GM12864 (cell line): ENCODE measurements around the gene ATP8A2.
A peak's percentile ranks its signal among the peaks of the same experiment; 100 is the strongest.

Source experiments
- DNase-seq: peaks from one replicate; pipeline ENCODE4 v3.0.0-alpha.2; 2011; ENCODE audit warnings: low read depth
- H3K4me3 ChIP-seq: 2 replicates; pipeline ENCODE4 v1.5.1; 2011; ENCODE audit warnings: mild to moderate bottlenecking, low read depth, low read length, control low read depth
- TF ChIP-seq, protein P1 (sequence below): IDR thresholded peaks from 2 replicates; pipeline ENCODE4 v1.5.1; 2011; ENCODE audit warnings: low read depth, mild to moderate bottlenecking, moderate library complexity, low read length, control low read depth, inconsistent platforms; ENCODE audit errors: missing control alignments

Gene ATP8A2

DNA sequence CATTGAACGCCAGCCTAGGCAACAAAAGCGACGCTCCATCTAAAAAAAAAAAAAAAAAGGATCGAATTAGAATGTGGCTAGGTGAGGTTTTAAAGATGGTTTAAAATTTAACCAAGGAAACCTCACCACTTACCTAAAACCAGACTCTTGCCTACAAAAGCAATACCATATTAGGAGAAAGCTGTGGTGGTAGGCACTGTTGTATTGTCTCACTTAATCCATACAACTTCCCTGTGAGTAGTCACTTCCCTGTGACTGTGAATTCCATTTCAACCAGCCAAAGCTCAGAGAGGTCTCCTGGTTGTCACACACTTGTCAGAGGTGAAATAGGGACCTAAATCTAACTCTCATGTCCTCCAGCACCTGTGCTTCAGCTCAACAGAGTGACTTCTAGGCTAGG lies 664.6 kb downstream of the ATP8A2 start:
- TF ChIP-seq, protein P1, sequence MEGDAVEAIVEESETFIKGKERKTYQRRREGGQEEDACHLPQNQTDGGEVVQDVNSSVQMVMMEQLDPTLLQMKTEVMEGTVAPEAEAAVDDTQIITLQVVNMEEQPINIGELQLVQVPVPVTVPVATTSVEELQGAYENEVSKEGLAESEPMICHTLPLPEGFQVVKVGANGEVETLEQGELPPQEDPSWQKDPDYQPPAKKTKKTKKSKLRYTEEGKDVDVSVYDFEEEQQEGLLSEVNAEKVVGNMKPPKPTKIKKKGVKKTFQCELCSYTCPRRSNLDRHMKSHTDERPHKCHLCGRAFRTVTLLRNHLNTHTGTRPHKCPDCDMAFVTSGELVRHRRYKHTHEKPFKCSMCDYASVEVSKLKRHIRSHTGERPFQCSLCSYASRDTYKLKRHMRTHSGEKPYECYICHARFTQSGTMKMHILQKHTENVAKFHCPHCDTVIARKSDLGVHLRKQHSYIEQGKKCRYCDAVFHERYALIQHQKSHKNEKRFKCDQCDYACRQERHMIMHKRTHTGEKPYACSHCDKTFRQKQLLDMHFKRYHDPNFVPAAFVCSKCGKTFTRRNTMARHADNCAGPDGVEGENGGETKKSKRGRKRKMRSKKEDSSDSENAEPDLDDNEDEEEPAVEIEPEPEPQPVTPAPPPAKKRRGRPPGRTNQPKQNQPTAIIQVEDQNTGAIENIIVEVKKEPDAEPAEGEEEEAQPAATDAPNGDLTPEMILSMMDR, result no peak
- no peak for DNase-seq
- no peak overlapping the region for H3K4me3 ChIP-seq

DNA sequence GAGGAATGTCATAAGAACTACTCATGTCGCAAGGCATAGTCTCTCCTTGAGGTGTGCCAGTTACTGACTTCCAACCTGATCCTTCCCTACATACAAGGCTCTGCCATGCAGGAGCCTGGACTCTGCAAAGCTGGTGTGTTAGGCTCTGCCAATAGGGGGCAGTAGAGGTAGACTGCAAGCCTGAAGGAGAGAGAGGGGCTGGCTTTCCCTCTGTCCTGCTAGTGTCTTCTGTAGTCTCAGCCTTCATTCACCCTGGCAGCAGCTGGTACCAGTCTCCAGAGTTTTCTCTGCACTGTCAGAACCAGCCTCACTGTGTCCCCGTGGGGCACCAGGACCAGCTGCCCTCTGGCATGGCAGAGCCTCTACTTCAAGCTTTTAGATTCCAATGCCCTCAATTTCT lies 665.5 kb downstream of the ATP8A2 start:
- DNase-seq, result no peak
- TF ChIP-seq, protein P1, result peak; percentile 78
- H3K4me3 ChIP-seq, result no peak overlapping the region

DNA sequence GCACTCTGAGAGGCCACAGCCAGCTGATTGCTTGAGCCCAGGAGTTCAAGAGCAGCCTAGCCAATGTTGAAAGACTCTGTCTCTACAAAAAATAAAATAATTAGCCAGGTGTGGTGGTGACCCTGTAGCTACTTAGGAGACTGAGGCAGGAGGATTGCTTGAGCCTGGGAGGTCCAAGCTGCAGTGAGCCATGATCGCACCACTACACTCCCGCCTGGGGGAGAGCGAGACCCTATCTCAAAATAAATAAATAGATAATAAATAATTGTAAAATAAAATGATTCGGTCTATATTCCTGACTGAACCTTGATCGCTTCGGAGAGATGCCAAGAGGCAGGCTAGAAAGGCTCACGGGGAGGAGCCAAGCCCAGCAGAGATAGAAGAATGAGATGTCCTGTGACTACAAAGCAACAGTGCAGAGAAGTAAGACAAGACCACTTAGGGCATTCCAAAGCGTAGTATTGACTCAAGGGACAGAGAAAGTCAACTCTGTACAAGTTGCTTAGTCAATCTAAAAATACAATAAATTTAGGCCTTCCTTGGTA lies 667.2 kb downstream of the ATP8A2 start:
- no peak overlapping the region for H3K4me3 ChIP-seq
- no peak for DNase-seq
- TF ChIP-seq, protein P1, result no peak

DNA sequence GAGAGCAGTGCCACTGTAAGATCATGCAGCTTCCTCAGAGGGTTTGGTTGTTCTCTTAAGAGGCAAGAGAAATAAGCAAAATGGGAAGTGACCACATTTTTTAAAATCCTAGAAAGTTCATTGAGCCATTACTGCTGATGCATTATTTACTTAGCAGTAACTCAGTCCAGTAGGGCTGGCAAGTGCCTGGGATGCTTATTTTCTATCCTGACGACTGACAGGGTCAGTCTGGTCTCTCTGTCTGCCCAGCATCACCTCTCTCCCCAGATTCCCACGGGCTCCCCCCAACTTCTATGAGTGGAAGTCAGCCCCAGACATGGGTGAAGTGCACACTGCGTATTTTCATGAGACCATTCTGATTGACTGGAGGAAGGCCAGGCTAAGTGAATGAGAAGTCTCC lies 669.7 kb downstream of the ATP8A2 start:
- DNase-seq, result no peak
- TF ChIP-seq, protein P1, result no peak
- H3K4me3 ChIP-seq, result no peak overlapping the region

DNA sequence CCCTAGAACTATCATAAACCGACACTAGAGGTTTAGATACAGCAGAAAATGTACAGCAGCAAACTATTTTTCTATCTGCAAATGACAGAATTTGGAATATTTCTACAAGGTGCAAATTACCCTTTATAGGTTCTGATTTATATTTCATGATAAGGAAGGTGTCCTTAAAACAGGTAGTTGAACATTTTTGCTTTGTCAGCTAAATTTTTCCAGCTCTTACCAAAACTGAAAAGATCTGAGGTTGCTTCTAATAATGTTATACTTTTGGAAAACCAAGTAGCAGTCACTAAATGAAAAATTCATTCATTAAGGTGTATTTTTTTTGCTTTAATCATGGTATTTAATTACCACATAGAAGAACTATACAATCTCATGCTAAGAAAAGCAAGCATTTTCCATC lies 671.0 kb downstream of the ATP8A2 start:
- TF ChIP-seq, protein P1, result no peak
- H3K4me3 ChIP-seq, result no peak overlapping the region
- DNase-seq, result no peak

DNA sequence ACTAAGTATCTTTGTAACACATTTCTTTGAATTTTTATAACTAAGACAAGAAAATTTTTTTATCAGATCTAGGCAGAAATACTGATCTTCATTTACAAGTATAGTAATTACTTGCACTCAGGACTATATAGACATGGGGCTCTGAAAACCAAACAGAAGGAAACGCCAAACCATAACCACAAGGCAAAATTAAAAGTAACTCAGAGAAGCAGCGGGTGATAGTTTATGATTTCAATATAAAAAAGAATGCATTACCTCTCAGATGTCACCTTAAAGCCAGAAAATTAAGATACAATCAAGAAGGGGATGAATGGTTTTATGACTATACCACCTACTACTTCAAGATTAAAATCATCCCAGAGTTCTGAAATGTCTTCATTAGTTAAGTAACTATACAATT lies 673.4 kb downstream of the ATP8A2 start:
- TF ChIP-seq, protein P1, result no peak
- DNase-seq, result no peak
- no peak overlapping the region for H3K4me3 ChIP-seq

DNA sequence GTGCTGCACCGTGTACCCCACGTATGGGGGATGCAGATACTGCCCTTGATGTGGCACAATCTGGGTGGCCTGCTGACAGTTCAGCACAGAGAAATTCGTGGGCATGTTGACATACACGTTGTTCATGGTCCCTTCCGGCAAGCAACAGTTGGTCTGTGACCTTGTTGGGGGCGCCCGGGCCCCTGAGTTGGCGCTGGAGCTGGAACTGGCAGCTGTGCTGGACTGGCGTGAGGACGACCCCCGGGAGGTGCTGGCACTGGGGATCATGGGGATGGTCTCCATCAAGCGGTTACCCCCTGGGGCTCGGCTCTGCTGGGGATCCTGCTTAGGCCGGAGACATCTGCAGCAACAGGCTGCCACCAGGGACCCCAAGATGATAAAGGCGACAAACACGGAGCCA lies 674.9 kb downstream of the ATP8A2 start:
- H3K4me3 ChIP-seq, result no peak overlapping the region
- no peak for DNase-seq
- TF ChIP-seq, protein P1, result no peak
